ENCODE data around the gene TNFRSF6B. TPM values are rescaled to one million over a fixed set of nuclear protein-coding genes. Genes with fewer than 3 reads are reported as not detected.

Gene TNFRSF6B
- polyA plus RNA-seq, 2 of the 4 experiments (the other 2 are of a cell fraction) = 0.22 to 0.66 TPM

GRCh38 chr20:63692436-63693082 lies 3.9 kb upstream of the TNFRSF6B start (continued):
- no peak for TF ChIP-seq MAFK (IDR thresholded peaks at IDR 0.05; ENCODE audit: partially characterized antibody)
- no peak for TF ChIP-seq KDM1A (IDR thresholded peaks at IDR 0.05; ENCODE audit: low read depth)

- FAIRE-seq (no peak), ATAC-seq (no peak), DNase-seq (ENCODE audit: low read depth in 1 of 2, low spot score in 1 of 2) (no peak)
- TF ChIP-seq KDM1A (IDR thresholded peaks at IDR 0.05; ENCODE audit: low read depth) (no peak), TFCP2L1 (CRISPR knock-in tag; IDR thresholded peaks at IDR 0.05) (no peak), RAD21 (conservative IDR thresholded peaks at IDR 0.05 in 1 of 2, IDR thresholded peaks at IDR 0.05 in 1 of 2) (no peak), SREBF2 (IDR thresholded peaks at IDR 0.05) (no peak), SMC3 (IDR thresholded peaks at IDR 0.05) (no peak), HOXA7 (CRISPR knock-in tag; IDR thresholded peaks at IDR 0.05) (no peak), HEYL (CRISPR knock-in tag; IDR thresholded peaks at IDR 0.05) (no peak), JUNB (IDR thresholded peaks at IDR 0.05) (no peak), TP53 (CRISPR knock-in tag; IDR thresholded peaks at IDR 0.05) (no peak), RARB (CRISPR knock-in tag; IDR thresholded peaks at IDR 0.05) (no peak), BCL3 (IDR thresholded peaks at IDR 0.05) (no peak), POLR2AphosphoS2 (conservative IDR thresholded peaks at IDR 0.05; ENCODE audit: low read length) (no peak), MAFK (IDR thresholded peaks at IDR 0.05; ENCODE audit: partially characterized antibody) (no peak), PHF8 (IDR thresholded peaks at IDR 0.05; ENCODE audit: borderline replicate concordance, low read depth) (no peak), CHD2 (IDR thresholded peaks at IDR 0.05; ENCODE audit: low read length, partially characterized antibody) (no peak)
- CTCF ChIA-PET = interaction anchor here (1.5 to 2.7 kb wide), 3 partner anchors 10 to 171 kb away, joined by 3 to 7 read pairs (median 7); partner anchors contain the start of gene TPD52L2
- Histone ChIP-seq H3K9me3 (no peaks in the 10 kb centered on the region), H3K4me1 (peaks cover 25% of the 10 kb centered on the region), H3K4me3 (no peak overlapping the region), H3K27ac (no peak overlapping the region), H3K4me2 (no peak overlapping the region)
- WGBS (ENCODE audit: missing lambda C conversion rate) = 90% methylated on average over 10 of the region's 10 CpGs
- POLR2A ChIA-PET = interaction anchor here (0.8 kb wide), 1 partner anchor 172 kb away, joined by 4 read pairs; the partner anchor contains the start of gene TPD52L2
These were observed 3.2 kb upstream of the TNFRSF6B start for GRCh38 chr20:63693083-63693732.

- TF ChIP-seq ATOH8 (CRISPR knock-in tag; IDR thresholded peaks at IDR 0.05; ENCODE audit: low read depth) (no peak), HOXB13 (CRISPR knock-in tag; IDR thresholded peaks at IDR 0.05; ENCODE audit: low read depth) (no peak)
- WGBS (ENCODE audit: missing lambda C conversion rate) = 100% methylated on average over 4 of the region's 21 CpGs
- ChIA-PET CTCF (interaction anchor here (1.0 kb wide), 1 partner anchor 156 kb away, joined by 3 read pairs; no protein-coding TSS in a partner anchor), POLR2A (interaction anchor here (0.6 kb wide), 1 partner anchor 279 kb away, joined by 3 read pairs; no protein-coding TSS in a partner anchor)
- Histone ChIP-seq H3K9me3 (no peaks in the 10 kb centered on the region), H3K4me1 (peaks cover 33% of the 10 kb centered on the region), H3K4me2 (no peak overlapping the region), H3K4me3 (no peak overlapping the region), H3K27ac (no peak overlapping the region)
- ATAC-seq (no peak), DNase-seq (ENCODE audit: low read depth in 1 of 2, low spot score in 1 of 2) (no peak), FAIRE-seq (no peak)
These were observed 2.5 kb upstream of the TNFRSF6B start for GRCh38 chr20:63693733-63694583.
